Measurements from ENCODE around the gene AK9.

DNA sequence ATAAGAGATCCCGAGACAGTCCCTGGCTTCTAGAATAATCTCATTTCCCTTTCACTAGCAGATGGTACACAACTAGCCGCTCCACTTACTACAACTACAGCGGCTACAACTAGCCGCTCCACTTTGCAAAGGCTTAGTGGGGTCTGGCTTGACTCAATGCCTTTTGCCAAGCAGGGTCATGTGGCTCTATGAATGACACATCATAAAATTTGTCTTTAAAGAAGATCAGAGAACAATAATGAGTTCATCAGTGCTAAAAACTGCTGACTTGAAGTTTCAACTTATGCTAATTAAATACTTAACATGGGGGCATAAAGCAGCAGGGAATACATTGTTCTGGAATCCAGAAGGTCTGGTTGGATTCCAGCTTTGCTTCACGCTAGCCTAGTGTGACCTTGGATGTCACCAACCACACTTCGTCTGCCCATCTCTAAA lies 233.4 kb downstream of the AK9 start:
- TF ChIP-seq, protein P1, sequence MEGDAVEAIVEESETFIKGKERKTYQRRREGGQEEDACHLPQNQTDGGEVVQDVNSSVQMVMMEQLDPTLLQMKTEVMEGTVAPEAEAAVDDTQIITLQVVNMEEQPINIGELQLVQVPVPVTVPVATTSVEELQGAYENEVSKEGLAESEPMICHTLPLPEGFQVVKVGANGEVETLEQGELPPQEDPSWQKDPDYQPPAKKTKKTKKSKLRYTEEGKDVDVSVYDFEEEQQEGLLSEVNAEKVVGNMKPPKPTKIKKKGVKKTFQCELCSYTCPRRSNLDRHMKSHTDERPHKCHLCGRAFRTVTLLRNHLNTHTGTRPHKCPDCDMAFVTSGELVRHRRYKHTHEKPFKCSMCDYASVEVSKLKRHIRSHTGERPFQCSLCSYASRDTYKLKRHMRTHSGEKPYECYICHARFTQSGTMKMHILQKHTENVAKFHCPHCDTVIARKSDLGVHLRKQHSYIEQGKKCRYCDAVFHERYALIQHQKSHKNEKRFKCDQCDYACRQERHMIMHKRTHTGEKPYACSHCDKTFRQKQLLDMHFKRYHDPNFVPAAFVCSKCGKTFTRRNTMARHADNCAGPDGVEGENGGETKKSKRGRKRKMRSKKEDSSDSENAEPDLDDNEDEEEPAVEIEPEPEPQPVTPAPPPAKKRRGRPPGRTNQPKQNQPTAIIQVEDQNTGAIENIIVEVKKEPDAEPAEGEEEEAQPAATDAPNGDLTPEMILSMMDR (conservative IDR thresholded peaks at IDR 0.05; ENCODE audit: low read length): no peak
- TF ChIP-seq EZH2phosphoT487 (IDR thresholded peaks at IDR 0.05; ENCODE audit: borderline replicate concordance): no peak
